ENCODE results near the gene SLC22A17.

The SLC22A17 gene

GRCh38 chr14:23306412-23307145 lies 46.1 kb downstream of the SLC22A17 start, which contains the start of gene BCL2L2:
Gene BCL2L2, plus strand, starts transcription at chr14:23306833. Its CDS starts 935 bp downstream, at chr14:23307768.
- in situ Hi-C loops (cut with HindIII; ENCODE audit: low pct_ligation_motif_present, low sequenced_read_pairs): no loop called here
- Histone ChIP-seq H3K4me3 (ENCODE audit: low read depth, low read length) (peak within 1 kb of the TSS; percentile 92), H3K27ac (peak within 1 kb of the TSS; percentile 86), H3K36me3 (replicated peaks) (peaks cover 27% of the 10 kb centered on the region), H3K27me3 (replicated peaks) (no peaks in the 10 kb centered on the region)
- peak; percentile 87 for DNase-seq
- TF ChIP-seq CTCF (IDR thresholded peaks at IDR 0.05; ENCODE audit: low read depth, low read length, missing control alignments): no peak

GRCh38 chr14:23302290-23303225 lies 50.1 kb downstream of the SLC22A17 start, which contains the start of gene PPP1R3E:
Gene PPP1R3E, minus strand, starts transcription at chr14:23302859. Its CDS starts 283 bp downstream, at chr14:23302576.
- DNase-seq: no peak
- Histone ChIP-seq H3K27me3 (replicated peaks) (no peaks in the 10 kb centered on the region), H3K36me3 (replicated peaks) (no peaks in the 10 kb centered on the region), H3K4me3 (ENCODE audit: low read depth, low read length) (peak within 1 kb of the TSS; percentile 68), H3K27ac (peak within 1 kb of the TSS; percentile 33)
- in situ Hi-C loops (cut with HindIII; ENCODE audit: low pct_ligation_motif_present, low sequenced_read_pairs): no loop called here
- no peak for TF ChIP-seq CTCF (IDR thresholded peaks at IDR 0.05; ENCODE audit: low read depth, low read length, missing control alignments)

- in situ Hi-C loops (cut with HindIII; ENCODE audit: low pct_ligation_motif_present, low sequenced_read_pairs): no loop called here
- Histone ChIP-seq H3K36me3 (replicated peaks) (no peaks in the 10 kb centered on the region), H3K4me3 (ENCODE audit: low read depth, low read length) (peak overlapping the region; percentile 68), H3K27me3 (replicated peaks) (no peaks in the 10 kb centered on the region), H3K27ac (peak overlapping the region; percentile 33)
- peak; percentile 15 for DNase-seq
- TF ChIP-seq CTCF (IDR thresholded peaks at IDR 0.05; ENCODE audit: low read depth, low read length, missing control alignments): no peak
Measured at GRCh38 chr14:23301969-23302289, 50.8 kb downstream of the SLC22A17 start.

- no peaks in the 10 kb centered on the region for H3K36me3 ChIP-seq (replicated peaks)
- H3K27ac ChIP-seq: peak overlapping the region; percentile 96
- DNase-seq: peak; percentile 96
- peak overlapping the region; percentile 74 for H3K4me3 ChIP-seq (ENCODE audit: low read depth, low read length)
- in situ Hi-C loops (cut with HindIII; ENCODE audit: low pct_ligation_motif_present, low sequenced_read_pairs): no loop called here
- no peaks in the 10 kb centered on the region for H3K27me3 ChIP-seq (replicated peaks)
- TF ChIP-seq CTCF (IDR thresholded peaks at IDR 0.05; ENCODE audit: low read depth, low read length, missing control alignments): peak; percentile 65
Measured at GRCh38 chr14:23301288-23301968, 51.3 kb downstream of the SLC22A17 start.

GRCh38 chr14:23300687-23301223 lies 51.9 kb downstream of the SLC22A17 start:
- in situ Hi-C loops (cut with HindIII; ENCODE audit: low pct_ligation_motif_present, low sequenced_read_pairs): no loop called here
- TF ChIP-seq CTCF (IDR thresholded peaks at IDR 0.05; ENCODE audit: low read depth, low read length, missing control alignments): no peak
- H3K4me3 ChIP-seq (ENCODE audit: low read depth, low read length): peak overlapping the region; percentile 74
- H3K36me3 ChIP-seq (replicated peaks): no peaks in the 10 kb centered on the region
- peak; percentile 11 for DNase-seq
- peak overlapping the region; percentile 96 for H3K27ac ChIP-seq
- no peaks in the 10 kb centered on the region for H3K27me3 ChIP-seq (replicated peaks)

All from brain microvascular endothelial cell (primary cell).